HCEC 1CT (cell line): ENCODE results near the gene ABLIM3.

Source experiments
- DNase-seq: peaks from one replicate; pipeline ENCODE4 v3.0.0-alpha.2; 2017

Gene ABLIM3

DNA sequence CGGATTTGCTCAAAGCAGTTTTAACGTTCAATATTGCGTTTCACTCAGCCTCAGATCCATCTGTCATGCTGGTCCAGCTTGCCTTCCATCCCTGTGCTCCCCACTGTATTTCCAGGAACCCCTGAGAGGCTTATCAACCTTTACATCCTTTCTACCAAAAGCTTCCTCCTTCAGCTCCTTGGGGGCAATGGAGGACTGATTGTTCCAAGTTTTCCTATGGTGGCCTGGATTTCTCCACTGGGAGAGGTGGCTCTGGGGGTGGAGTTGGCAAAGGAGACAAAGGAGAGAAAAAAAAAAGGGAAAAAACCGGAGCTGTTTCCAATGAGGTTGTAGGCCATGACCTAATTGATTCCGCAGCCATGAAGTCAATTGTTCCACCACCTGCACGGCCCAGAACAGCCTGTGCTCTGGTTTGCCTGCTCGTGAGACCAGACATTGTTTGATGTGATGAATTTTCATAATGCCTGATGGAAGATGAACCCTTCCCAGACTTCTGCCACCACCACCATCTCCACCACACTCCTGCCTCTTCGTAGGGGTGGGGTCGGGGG, 54.1 kb downstream of the ABLIM3 start:
- DNase-seq: no peak

DNA sequence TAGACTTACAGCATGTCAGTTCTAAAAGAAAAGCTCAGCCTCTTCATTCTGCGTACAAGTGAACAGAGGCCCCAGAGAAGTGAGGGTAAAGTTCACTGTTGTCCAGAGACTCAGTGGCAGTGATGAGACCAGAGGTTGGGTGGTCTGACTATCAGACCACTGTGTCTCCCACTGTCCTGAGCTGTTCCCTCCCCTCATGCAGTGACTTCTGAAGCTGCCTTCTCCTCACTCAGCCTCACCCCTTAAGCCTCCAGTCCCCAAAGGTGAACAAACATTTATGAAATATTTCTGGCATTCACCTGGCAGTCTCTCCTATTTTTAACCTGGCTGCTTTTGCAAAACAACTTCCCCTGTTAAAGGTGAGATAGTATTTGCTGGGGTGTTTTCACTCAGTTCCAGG, 54.7 kb downstream of the ABLIM3 start:
- no peak for DNase-seq

DNA sequence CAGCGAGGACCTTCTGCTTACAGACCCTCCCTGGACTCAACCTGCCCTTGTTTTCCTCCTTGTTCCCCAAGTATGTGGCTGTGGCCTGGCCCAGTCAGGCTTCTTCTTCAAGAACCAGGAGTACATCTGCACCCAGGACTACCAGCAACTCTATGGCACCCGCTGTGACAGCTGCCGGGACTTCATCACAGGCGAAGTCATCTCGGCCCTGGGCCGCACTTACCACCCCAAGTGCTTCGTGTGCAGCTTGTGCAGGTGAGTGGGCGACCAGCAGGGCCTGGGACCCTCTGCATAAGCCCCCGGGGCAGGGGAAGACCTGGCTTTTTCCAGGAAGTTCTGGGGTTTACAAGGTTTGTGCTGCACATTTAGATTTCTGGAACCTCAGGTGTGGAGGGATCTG, 56.9 kb downstream of the ABLIM3 start:
- DNase-seq: no peak

DNA sequence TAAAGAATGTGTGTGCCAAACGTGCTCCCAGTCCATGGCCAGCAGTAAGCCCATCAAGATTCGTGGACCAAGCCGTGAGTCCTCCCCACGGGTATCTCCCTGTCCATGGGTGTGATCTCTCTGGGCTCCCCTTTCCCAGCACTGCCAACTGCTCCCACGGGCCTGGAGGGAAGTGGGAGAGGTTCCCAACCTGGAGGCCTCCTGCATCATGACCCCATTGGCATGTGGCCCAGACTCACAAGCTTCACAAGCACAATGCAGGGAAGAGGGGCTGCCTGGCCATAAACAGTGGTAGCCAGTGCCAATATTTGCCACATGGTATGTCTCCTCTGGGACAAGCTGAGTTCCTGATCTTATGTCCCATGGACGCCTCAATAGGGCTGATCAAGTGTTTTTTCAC, 59.1 kb downstream of the ABLIM3 start:
- no peak for DNase-seq

DNA sequence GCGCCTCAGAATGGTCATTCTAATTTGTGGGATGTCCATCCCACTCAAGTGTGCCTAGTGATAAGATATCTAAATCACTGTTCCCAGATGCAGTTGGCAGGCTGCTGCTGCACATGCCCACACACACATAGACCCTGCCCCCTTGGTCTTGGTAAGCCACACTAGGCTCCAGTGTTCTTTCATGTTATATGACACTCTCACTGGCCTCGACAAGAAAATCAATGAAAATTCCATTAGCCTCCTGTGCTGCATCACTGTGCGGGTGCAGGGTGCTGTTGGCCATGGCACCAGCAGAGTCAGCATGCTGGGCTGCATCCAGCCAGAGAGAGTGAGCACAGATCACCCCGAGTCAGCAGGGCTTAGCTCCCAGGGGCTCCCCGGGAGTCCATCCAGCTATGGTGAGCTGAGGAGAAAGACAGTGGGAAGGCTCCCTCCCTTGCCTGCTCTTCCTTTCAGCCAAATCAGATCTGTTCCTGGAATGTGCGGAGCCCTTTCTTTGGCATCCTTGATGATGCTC, 59.9 kb downstream of the ABLIM3 start:
- DNase-seq: peak; percentile 26

DNA sequence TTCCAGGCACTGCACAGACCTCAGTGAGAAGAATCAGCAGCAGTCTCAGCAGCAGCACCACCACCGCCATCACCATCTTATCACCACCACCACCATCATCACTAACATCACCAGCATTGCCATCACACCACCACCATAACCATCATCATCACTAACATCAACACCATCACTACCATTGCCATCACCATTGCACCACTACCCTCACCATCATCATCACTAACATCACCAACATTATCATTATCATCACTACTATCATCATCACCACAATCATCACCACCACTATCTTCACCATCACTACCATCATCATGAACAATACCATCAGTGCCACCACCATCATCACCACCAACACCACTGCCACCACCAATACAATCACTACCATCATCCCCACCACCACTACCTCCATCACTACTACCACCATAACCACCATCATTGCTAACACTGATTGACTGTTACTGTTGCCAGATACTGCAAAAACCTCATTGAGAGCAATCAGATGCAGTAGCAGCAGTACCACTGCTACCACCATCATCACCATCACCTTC, 61.7 kb downstream of the ABLIM3 start:
- no peak for DNase-seq

DNA sequence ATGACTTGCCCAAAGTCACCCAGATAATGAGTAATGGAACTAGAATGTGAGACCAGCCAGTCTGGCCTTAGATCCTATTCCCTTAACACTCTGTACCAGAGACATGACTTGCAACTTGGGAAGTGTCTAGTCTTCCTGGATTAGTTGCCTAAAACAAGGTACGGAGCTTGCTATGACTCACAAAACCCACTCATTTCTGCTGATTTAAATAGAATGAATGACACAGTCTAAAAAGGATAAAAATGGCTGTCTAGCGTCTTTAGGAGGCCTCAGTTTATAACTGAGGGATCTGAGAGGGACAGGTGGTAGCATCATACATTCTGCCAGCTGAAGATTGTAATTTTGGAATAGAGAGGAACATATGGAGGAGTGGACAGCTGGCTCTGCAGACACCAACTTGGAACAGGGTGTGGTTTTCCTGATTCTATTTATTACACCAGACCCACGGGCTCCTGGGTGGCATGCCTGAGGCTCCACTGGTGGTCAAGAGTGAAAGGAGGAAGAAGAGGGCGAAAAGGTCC, 62.7 kb downstream of the ABLIM3 start:
- DNase-seq: peak; percentile 84

DNA sequence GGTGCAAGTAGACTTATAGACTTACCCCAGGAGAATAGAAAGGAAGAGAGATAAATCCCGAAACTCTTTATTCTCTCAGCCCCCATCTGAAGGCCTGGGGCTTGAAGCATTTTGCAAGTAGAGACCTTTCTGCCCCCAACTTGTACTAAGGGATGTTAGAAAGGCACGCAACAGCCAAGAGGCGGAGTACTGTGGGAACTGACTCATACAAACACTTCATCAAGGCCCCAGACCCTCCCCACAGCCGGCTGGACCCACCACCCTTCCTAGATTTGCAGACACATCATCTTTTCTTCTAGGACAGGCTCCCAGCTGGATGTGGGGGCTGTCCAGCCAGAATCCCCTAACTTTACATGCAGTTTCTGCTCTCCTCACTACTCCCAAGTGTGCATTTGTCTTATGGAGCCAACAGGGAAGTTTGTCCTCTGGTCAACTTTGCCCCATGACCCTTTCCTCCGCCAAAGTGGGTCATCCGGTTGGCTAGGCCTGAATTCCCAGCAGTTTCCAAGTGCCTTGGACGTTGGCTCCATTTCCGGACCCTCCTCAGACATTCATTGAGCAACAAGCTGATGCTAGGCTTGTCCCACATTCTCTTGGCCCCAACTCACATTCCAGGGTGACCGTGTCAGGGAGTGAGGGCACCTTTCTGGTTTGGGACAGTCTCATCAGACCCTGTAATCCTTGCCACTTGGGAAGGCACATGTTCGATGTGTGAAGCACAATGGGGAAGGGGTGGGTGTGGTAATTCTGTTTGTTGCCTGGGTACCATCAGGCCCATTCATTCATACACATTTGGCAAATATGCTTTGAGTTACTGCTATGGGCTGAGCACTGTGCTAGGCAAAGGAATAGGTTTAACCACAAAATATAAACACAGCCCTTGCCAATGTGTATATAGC, 64.6 kb downstream of the ABLIM3 start:
- DNase-seq: peak; percentile 91

DNA sequence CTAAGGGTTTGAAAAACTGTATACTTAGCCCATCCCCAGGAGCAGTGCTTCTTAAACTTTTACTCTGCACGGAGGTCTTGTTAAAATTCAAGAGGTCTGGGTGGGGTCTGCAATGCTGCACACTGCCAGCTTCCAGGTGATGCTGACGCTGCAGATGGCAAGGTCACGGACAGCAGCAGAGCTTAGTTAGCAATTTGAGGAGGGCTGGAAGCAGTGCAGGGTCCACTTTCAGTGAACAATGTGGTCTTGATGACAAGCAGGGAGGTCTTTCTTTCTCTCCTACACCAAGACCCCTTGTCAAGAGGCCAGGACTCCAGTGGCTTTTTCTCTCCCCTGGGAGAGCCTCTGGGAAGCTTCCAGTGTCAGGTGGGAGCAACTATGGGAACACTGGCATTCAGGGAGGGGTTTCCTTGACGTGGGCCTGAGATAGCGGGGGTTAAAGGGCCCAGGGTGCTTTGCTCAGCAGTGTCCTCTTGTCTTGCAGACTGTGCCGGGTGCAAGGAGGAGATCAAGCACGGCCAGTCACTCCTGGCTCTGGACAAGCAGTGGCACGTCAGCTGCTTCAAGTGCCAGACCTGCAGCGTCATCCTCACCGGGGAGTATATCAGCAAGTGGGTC, 65.3 kb downstream of the ABLIM3 start:
- DNase-seq: no peak

DNA sequence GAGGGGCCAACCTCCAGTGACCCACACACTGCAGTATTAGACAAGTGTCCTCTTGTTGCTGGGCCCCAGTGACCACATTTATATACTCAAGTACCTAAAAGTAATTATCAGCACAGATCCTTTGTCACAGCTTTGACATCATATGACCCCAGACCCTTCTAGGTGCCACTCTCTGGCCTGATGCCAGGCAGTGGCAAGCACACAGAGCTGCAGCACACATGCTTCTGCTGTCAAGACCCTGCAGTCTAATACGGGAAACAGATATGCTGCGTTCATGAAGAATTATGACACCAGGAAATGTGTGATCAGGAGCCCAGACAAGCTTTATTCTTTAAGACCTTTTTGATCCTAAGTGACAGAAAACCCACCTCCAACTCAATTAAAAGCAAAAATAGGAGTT, 66.5 kb downstream of the ABLIM3 start:
- no peak for DNase-seq

DNA sequence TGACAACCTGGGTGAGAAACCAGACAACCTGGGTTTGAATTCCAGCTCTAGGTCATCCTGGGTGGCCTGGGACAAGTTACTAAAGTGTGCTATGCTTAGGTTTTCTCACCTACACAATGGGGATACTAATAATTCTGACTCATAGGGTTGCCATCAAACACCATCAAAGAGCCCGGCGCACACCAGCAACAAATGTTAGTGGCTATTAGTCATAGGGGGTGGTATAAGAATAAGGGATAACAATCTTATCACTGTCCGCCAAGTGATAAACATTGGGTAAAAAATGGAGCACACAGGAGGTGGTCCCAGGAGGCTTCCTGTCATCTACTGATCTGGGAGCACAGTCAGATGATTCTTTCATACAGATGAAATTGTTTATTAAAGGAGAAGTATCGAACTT, 68.9 kb downstream of the ABLIM3 start:
- peak; percentile 77 for DNase-seq

DNA sequence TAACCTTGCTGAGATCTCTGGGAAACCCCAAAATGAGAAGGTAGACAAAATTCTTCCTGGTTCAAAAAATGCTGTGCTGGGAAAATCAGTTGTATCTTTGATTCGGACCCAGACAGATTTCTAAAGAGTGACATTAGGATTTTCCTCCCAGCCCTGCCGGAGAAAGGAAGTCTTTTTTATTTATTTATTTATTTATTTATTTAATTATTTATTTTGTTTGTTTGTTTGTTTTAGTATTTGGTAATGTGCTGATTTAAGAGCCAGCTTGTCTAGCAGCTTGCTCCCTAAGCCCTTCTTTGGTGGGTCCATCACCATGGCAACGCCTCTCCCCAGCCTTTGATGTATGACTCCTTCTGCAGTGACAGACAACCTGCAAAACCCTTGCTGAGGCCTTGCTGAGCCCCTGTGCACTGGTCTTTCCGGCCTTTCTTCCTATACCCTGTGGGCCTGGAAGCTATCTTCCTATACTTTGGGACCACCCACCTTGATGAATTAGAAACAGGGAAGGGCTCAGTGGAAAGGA, 69.7 kb downstream of the ABLIM3 start:
- DNase-seq: no peak

DNA sequence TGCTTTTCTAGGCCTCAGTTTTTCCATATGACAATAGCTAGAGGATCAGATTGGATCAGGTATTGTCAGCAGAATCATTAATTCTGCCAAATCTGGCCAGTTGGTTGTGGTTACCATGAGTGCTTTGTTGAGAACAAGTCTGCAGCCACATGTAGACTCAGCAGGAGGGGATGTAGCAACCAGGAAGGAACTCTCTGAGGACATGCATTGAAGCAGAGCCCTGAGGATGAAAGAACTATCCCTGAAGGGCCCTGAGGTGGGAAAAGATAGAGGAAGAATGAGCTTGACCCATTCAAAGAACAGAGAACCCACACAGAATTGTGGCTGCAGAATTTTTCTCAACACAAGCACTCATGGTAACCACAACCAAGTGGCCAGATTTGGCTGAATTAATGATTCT, 70.3 kb downstream of the ABLIM3 start:
- peak; percentile 62 for DNase-seq

DNA sequence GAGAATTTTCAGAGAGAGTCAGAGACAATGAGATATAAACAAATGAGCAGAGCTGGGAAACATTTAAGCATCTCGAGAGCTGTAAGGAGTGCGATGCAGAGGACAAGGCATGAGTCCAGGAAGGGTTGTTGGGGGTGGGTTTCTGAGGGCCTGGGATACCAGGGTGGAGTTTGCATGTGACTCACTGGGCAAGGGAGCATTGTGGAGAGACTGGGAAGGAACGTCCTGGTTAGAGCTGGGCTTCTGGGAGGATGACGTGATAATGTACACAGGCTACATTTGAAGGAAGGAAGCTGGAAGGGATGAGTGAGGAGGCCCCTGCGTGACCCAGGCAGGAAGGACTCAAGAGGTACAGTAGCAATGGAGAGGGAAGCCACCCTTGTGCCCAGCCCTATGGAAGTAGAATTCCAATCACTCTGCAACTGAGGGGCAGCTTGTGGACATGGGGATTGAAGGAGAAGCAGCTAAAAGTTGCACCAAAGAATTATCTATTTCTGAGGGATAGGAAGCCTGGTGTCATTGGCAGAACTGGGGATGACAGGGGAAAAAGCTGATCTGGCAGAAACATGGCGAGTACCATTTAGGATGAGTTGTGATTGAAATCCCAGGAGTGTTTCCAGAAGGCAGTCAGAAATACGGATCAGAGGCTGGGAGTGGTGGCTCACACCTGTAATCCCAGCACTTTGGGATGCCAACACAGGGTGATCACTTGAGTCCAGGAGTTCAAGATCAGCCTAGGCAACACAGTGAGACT, 71.1 kb downstream of the ABLIM3 start:
- peak; percentile 99 for DNase-seq

DNA sequence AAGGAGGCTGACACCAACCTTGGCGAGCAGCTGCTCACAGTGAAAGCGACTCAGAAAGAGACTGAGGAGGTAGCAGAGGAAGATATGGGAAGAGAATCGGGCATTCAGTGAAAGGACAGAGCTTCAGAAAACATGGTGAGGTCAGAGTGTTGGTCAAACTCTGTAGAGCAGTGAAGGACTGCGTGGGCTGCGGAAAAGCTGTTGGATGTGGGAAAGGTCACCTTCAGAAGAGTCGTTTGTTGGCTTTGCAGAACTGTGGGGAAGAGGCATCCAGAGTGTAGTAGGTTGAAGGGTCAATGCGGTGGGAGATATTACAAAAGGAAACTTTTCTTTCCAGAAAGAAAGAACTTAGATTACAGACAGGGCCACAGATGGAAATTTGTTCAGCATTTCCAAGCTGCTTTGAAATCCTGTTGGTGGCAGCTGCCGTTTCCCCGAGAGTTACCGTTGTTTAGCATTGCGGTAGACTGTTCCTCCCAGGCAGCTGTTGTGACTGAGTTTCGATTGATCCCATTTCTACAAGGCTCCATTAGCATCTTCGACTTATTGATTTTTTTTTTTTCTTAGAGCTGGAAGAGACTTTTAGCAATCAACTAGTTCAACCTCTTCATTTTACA, 72.1 kb downstream of the ABLIM3 start:
- no peak for DNase-seq

DNA sequence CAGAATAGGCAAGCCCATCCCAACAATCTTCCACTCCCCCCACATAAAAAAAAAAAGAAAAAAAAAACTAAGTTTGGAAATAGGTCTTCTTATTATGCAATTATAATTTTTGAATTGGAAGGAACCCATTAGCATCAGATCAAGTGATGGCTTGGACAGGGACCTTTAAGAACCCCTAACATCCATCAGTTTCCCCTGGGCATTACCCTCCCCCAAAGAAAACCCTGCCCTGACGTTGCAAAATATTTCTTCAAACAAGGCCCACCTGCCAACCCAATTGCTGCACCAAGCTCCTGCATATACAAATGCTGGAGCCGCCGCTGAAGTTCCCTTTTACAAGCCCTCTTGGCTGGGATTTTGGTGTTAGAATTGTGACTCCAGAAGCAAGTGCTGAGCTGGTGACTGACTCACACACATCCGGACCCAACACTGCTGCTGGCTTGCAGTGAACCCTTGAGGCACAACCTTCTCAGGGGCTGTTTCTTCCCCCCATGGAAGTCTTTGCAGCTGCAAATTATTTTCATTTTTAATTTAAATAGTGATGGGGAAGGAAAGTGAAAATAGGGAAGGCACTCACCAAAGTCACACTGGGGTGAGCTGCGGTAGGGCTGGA, 74.3 kb downstream of the ABLIM3 start:
- DNase-seq: peak; percentile 15

DNA sequence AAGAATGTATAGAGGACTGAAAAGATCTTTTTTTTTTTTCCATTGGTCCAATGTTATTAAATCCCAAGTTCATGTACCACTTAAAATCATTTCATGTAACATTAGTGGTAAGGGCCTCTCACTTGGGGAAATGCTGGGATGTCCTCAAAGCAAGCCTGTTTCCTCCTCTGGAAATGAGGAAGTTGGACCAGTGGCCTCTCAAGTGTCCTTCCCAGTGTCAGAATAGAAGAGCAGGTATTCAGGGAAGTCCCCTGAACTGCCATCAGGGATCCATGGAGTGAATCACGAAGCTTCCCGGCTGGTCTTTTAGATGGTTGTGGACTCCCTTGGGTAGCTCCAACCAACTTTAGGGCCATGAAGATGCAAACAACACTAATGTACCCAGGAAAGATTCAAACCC, 75.2 kb downstream of the ABLIM3 start:
- no peak for DNase-seq

DNA sequence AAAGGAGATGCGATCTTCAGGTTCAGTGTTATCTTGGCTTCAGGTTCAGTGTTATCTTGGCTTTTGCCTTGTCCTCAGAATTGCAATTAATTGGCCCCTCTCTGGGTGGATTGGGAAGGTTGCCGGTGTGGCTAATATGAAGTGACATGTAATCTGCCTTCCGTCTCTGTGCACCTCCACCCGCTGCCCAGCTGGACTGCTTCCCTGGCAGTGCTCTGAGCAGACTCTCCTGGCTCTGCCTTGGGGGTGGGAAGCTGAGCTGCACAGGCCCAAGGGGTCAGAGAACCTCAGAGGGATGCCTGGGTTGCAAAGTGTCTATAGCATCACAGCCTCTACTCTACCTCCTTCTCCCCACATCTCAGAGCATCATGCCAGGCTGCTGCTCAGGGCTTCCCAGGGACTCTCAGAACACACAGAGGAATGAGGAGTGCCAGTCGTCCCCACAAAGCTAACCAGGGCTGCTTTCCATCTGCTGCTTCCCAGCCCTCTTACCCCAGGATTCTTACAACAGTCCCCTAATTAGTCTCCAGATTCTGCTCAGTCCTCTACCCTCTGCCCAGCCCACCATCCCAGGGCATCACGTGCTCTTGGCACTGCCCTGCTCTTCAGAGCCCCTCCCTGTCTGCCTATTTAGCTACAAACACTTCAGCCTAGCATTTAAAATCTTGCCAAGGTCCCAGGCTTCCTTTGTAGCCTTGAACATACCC, 76.0 kb downstream of the ABLIM3 start:
- no peak for DNase-seq

DNA sequence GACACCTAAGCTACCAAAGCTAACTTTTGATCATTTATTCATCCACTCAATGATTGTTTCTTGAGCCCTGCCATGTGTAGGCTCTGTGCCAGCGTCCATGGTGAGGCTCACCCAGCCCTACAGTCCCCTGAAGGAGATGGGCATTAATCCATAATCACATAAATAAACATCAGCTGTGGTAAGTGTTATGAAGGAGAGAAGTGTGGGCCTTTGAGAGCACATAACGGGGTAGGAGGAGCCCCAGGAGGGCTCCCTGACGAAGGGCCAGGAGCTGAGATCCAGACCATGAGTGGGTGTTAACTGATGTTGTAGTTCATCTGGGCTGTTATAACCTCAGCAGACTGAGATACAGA, 76.5 kb downstream of the ABLIM3 start:
- DNase-seq: no peak

DNA sequence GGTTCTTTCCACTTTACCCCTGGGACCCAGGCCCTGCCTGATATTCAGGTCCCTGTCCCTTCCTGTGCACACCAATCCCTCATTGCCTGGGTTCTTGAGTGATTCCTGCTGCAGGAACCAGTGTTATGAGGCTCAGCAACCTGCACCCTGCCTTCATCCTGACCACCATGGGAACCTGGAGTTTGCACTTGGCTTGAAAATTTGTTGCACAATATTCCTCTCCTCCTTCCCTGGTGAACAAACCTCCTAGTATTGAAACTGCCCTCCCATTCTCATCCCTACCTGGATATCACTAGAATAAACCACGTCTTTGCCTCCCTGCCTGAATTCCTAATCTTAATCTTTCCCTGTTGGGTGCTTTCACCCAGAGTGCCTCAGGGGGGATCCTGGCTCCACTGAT, 78.3 kb downstream of the ABLIM3 start:
- DNase-seq: no peak

DNA sequence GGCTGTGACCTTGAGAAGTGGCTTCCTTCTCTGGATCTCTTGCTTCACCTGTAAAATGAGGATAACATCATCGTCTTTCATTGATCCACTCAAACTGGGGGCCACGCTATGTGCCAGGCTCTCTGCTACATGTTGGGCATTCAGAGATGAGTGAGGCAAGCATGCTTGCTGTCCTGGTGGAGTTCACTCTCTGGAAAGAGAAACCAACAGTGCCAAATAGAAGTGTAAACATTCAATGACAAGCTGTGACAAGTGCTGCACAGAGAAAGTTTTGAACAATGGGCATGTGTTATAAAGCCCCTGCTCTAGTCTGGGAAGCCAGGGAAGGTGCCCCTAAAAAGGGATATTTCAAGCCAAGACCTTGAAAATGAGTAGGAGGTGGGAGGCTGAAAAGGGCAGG, 79.5 kb downstream of the ABLIM3 start:
- DNase-seq: no peak
